Activated naive CD4-positive, alpha-beta T cell treated with Interleukin-2 at 50 U/mL for 16 hours (primary cell): ENCODE results near the gene PERM1.
"Not testable (repeated sequence)": the region's sequence is repeated elsewhere in the genome, so short reads cannot be mapped to it uniquely, and the experiment has no call there.

ENCODE experiments used
- DNase-seq: peaks from one replicate; pipeline ENCODE4 v3.0.0-alpha.2; 2020

The PERM1 gene

DNA sequence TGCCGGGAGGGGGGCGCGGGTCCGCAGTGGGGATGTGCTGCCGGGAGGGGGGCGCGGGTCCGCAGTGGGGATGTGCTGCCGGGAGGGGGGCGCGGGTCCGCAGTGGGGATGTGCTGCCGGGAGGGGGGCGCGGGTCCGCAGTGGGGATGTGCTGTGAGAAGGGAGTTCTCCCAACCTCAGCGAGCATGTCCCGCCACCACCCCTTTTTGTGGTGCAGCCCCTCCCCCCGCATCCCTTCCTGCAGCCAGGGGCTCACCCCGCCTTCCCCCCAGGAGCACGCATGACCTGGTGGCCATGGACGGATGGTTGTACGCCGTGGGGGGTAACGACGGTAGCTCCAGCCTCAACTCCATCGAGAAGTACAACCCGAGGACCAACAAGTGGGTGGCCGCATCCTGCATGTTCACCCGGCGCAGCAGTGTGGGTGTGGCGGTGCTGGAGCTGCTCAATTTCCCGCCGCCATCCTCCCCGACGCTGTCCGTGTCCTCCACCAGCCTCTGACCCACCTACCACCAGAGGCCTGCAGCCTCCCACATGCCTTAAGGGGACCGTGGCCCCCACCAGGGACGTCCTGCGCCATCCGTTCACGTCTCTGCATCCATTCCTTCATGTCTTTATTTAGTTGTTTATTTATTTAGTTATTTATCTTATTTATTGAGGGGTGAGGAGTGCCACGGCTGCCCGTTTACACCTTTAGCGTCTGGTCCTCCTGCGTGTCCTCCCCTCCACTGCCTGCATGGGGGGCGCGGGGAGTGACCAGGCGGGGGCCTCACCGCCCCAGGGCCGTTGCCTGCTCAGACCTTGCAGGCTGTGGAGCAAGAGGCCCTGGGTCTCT is 17.0 kb downstream of the PERM1 start:
- no peak for DNase-seq

GRCh38 chr1:963746-964525 is 18.0 kb downstream of the PERM1 start:
- DNase-seq = no peak

- DNase-seq = no peak
Measured at GRCh38 chr1:963301-963651, 18.6 kb downstream of the PERM1 start.

DNA sequence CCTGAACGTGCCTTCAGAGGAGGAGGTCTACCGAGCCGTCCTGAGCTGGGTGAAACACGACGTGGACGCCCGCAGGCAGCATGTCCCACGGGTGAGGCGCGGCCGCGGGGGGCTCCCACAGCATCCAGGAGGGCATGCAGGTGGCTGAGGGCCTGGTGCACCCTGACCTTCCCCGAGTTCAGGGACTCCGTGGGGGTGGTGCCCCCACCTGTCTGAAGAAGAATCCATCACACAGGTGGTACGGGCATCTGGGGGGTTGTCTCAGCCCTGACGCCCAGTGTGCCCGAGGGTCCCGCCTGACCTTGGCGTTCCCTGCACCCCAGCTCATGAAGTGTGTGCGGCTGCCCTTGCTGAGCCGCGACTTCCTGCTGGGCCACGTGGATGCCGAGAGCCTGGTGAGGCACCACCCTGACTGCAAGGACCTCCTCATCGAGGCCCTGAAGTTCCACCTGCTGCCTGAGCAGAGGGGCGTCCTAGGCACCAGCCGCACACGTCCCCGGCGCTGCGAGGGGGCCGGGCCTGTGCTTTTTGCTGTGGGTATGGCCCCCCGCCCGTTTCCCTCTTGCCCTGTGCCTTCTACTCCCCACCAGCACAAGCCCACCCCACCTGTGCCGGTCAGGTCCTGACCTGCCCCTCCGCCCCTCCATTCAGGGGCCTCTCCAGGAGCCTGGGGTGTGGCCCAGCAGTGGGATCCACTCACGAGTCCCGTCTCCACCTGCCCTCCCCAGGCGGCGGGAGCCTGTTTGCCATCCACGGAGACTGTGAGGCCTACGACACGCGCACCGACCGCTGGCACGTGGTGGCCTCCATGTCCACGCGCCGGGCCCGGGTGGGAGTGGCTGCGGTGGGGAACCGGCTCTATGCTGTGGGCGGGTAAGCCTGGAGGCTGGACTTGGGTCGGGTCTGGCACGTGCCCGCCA is 19.3 kb downstream of the PERM1 start:
- DNase-seq = no peak

- no peak for DNase-seq
Measured at GRCh38 chr1:961132-961669, 20.7 kb downstream of the PERM1 start.

- DNase-seq = peak; percentile 87
Measured at GRCh38 chr1:960363-961131, 21.3 kb downstream of the PERM1 start, which contains the start of gene KLHL17. TSS of gene KLHL17 (plus strand) at chr1:960584. CDS start at chr1:960694, 110 bp downstream.

- no peak for DNase-seq
Measured at GRCh38 chr1:959731-960362, 22.0 kb downstream of the PERM1 start.

GRCh38 chr1:958823-959730 is 22.8 kb downstream of the PERM1 start, which contains the start of gene NOC2L:
TSS of gene NOC2L (minus strand) at chr1:959256. CDS start at chr1:959240, 16 bp downstream.
- DNase-seq = peak; percentile 96

GRCh38 chr1:956636-957035 is 25.3 kb downstream of the PERM1 start:
- DNase-seq = no peak

DNA sequence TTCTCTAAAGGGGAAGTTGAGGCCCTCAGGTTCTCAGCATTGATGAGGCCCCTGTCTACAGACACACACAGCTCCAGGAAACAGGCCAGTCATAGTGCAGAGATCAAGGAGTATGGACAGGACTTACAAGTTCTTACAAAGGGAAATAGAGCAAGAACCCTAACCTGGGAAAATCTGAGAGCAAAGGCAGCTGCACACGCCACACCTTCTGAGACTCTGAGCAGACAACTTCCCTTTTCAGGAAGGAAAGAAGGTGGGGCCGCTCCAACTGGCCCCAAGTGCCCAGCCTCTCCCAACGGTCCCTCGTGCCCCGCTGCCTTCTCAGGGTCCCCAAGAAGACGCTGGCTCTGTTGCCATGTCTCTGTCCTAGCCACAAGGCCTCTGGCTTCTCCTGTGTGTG is 26.4 kb downstream of the PERM1 start:
- no peak for DNase-seq

DNA sequence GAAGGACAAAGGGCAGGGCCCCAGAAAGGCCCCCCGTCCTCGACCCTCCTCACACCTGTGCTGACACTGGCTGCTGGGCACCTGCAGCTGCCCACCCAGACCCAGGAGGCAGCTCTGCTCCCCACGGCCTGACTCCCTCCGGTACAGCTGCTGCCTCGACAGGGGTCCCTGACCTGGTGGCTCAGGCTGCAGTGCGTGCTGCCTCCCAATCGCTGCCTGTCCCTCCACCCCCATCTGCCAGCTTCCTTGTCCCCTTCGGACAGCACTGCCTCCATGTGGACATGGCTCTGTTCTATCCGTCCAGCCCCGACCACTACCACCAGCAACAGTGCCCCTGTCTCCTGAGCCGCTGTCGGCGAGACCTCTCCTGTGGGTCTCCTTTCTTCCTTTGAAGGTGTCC is 27.0 kb downstream of the PERM1 start:
- DNase-seq = no peak

GRCh38 chr1:953524-954320 is 28.2 kb downstream of the PERM1 start:
- no peak for DNase-seq

DNA sequence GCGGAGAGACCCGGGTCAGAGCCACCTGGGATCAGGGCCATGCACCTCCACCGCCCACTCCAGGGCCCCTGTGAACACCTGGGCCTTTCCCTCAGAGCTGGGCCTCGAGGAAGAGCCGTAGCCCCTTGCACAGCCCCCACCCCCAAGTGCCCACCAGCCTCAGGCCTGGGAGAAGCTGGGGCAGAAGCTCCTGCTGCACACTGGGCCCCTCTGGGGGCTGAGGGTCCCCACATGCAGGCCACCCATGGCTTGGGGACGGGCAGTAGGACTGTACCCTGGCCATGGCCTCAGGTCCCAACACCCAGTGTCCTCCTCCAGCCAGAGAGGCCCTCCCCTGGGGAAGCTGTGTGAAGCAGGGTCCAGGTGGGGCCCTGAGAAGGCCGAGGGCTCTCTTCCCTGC is 29.3 kb downstream of the PERM1 start:
- DNase-seq = no peak

- DNase-seq = no peak
Measured at GRCh38 chr1:952201-952600, 29.7 kb downstream of the PERM1 start.

GRCh38 chr1:951364-951763 is 30.5 kb downstream of the PERM1 start:
- DNase-seq = no peak

DNA sequence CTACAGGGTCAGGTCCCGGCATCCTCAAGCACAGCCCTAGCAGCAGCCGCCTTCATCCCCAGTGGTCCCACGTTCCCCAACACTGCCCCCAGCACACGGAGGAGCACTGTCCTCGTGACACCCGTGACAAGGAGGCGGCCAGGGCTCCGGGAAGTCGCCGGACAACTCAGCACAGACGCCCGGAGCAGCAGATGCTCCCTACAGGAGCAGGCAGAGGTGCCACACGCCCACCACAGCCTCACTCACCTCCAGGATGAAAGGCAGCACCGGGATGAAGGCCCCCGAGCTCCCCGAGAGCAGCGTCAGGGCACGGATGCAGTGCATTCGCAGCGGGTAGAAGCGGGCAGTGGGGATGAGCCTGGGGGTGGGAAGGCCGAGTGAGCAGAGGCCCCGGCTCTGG is 31.0 kb downstream of the PERM1 start:
- no peak for DNase-seq

DNA sequence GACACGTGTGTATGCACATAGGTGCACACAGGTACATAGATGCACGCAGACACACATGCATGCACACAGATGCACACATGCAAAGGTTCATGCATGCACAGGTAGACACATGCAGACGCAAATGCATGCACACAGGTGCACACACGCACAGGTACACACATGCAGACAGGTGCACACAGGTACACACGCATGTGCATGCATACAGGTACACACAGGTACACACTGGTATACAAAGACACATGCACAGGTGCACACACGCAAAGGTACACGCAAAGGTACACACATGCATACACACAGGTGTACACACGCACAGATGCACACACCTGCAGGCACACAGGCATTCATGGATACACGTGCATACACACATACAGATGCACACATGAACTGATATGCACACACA is 31.6 kb downstream of the PERM1 start:
- no peak for DNase-seq

DNA sequence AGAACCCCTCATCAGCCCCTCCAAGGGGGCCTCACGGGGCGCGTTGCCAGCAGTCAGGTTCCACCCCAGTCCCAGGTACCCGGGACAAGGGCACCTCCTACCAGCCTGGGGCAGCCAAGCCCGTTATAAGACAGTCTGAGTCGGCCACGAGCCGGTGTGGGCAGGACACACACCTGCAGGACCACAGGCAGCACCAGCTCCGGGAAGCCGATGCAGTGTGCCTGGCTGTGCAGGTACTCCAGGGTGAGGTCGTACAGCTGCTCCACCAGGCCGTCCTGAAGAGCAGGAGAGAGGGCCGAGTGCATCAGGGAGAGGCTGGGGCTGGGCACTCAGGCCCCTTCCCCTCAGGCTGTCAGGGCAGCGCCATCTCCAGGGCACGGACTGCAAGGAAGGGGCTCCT is 33.9 kb downstream of the PERM1 start:
- no peak for DNase-seq

DNA sequence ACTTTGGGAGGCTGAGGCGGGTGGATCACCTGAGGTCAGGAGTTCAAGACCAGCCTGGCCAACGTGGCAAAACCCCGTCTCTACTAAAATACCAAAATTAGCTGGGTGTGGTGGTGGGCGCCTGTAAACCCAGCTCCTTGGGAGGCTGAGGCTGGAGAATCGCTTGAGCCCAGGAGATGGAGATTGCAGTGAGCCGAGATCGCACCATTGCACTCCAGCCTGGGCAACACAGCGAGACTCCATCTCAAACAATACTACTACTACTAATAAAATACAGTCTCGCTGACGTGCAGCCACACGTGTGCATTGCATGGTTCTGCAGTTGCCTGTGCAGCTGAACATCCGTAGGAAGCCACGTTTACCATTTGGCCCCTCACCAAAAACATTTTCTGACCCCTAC is 35.1 kb downstream of the PERM1 start:
- not testable (repeated sequence) for DNase-seq
